WERI-Rb-1 (cell line): ENCODE data around the gene KCNQ4.

ENCODE experiments used
- DNase-seq: peaks from one replicate; pipeline ENCODE4 v3.0.0-alpha.2; 2020
- H3K27ac ChIP-seq: fragments of 250-450 bp; sonication (Bioruptor Pico); 2 replicates; pipeline ENCODE4 v1.5.1; 2020; ENCODE audit warnings: mild to moderate bottlenecking, moderate library complexity
- H3K27me3 ChIP-seq: fragments of 250-450 bp; sonication (Bioruptor Pico); 2 replicates; pipeline ENCODE4 v1.5.1; 2021; ENCODE audit warnings: mild to moderate bottlenecking, low read depth, moderate library complexity; ENCODE audit not compliant: insufficient read depth, severe bottlenecking
- H3K36me3 ChIP-seq: fragments of 250-450 bp; sonication (Bioruptor Pico); 2 replicates; pipeline ENCODE4 v1.5.1; 2020; ENCODE audit warnings: mild to moderate bottlenecking, moderate library complexity
- H3K4me3 ChIP-seq: 2 replicates; pipeline ENCODE4 v1.5.1; 2011; ENCODE audit warnings: low read depth, mild to moderate bottlenecking, control low read depth, low read length
- H3K9me3 ChIP-seq: fragments of 250-450 bp; sonication (Bioruptor Pico); 2 replicates; pipeline ENCODE4 v1.5.1; 2021; ENCODE audit warnings: mild to moderate bottlenecking, moderate library complexity; ENCODE audit not compliant: severe bottlenecking
- CTCF ChIP-seq: IDR thresholded peaks from 2 replicates; pipeline ENCODE4 v1.5.1; 2011; ENCODE audit warnings: low read depth, mild to moderate bottlenecking, control low read depth, inconsistent platforms, low read length

The KCNQ4 gene

GRCh38 chr1:40751802-40752201 is 31.8 kb upstream of the KCNQ4 start:
- Histone ChIP-seq H3K27ac (no peak overlapping the region), H3K27me3 (no peaks in the 10 kb centered on the region), H3K9me3 (no peaks in the 10 kb centered on the region), H3K36me3 (peaks cover 28% of the 10 kb centered on the region), H3K4me3 (no peak overlapping the region)
- DNase-seq = no peak
- TF ChIP-seq CTCF = no peak

- Histone ChIP-seq H3K4me3 (no peak overlapping the region), H3K27me3 (no peaks in the 10 kb centered on the region), H3K9me3 (no peaks in the 10 kb centered on the region), H3K36me3 (peaks cover 43% of the 10 kb centered on the region), H3K27ac (no peak overlapping the region)
- no peak for DNase-seq
- TF ChIP-seq CTCF = no peak
These were observed 30.3 kb upstream of the KCNQ4 start for GRCh38 chr1:40753142-40753882.

GRCh38 chr1:40754201-40754600 is 29.4 kb upstream of the KCNQ4 start:
- Histone ChIP-seq H3K36me3 (peaks cover 44% of the 10 kb centered on the region), H3K4me3 (no peak overlapping the region), H3K9me3 (no peaks in the 10 kb centered on the region), H3K27ac (no peak overlapping the region), H3K27me3 (no peaks in the 10 kb centered on the region)
- DNase-seq = no peak
- TF ChIP-seq CTCF = no peak

GRCh38 chr1:40755067-40755466 is 28.5 kb upstream of the KCNQ4 start:
- Histone ChIP-seq H3K9me3 (no peaks in the 10 kb centered on the region), H3K27me3 (no peaks in the 10 kb centered on the region), H3K36me3 (peaks cover 42% of the 10 kb centered on the region), H3K27ac (no peak overlapping the region), H3K4me3 (no peak overlapping the region)
- no peak for TF ChIP-seq CTCF
- no peak for DNase-seq

- no peak overlapping the region for H3K27ac ChIP-seq
- H3K4me3 ChIP-seq = no peak overlapping the region
- H3K9me3 ChIP-seq = no peaks in the 10 kb centered on the region
- H3K36me3 ChIP-seq = peaks cover 44% of the 10 kb centered on the region
- no peak for DNase-seq
- H3K27me3 ChIP-seq = no peaks in the 10 kb centered on the region
- TF ChIP-seq CTCF = no peak
These were observed 27.1 kb upstream of the KCNQ4 start for GRCh38 chr1:40756523-40756922.

- Histone ChIP-seq H3K4me3 (no peak overlapping the region), H3K27me3 (no peaks in the 10 kb centered on the region), H3K27ac (no peak overlapping the region), H3K9me3 (no peaks in the 10 kb centered on the region), H3K36me3 (peaks cover 44% of the 10 kb centered on the region)
- no peak for DNase-seq
- TF ChIP-seq CTCF = no peak
These were observed 26.5 kb upstream of the KCNQ4 start for GRCh38 chr1:40757084-40757483.
